ENCODE data around the gene GAS6.

DNA sequence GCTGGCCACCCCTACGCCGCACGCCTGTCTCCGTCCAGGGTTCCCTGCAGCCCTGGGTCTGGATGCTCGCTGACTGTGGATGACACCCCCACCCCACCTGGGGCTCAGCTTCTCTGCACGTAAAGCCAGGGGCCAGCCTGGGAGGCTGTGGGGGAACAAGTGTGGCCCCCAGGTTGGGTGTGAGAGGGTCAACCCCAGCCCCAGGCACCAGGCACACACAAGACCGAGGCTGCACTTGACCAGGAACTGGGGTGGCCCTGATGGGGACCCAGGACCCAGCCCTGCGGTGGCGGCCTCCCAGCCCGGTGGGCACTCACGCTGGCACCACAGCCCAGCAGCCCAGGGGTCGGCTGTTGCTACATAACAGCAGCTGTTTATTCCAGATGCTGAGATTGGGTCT lies 41.6 kb downstream of the GAS6 start:
- no peak for TF ChIP-seq POLR2A (IDR thresholded peaks at IDR 0.05)
- TF ChIP-seq, protein P1, sequence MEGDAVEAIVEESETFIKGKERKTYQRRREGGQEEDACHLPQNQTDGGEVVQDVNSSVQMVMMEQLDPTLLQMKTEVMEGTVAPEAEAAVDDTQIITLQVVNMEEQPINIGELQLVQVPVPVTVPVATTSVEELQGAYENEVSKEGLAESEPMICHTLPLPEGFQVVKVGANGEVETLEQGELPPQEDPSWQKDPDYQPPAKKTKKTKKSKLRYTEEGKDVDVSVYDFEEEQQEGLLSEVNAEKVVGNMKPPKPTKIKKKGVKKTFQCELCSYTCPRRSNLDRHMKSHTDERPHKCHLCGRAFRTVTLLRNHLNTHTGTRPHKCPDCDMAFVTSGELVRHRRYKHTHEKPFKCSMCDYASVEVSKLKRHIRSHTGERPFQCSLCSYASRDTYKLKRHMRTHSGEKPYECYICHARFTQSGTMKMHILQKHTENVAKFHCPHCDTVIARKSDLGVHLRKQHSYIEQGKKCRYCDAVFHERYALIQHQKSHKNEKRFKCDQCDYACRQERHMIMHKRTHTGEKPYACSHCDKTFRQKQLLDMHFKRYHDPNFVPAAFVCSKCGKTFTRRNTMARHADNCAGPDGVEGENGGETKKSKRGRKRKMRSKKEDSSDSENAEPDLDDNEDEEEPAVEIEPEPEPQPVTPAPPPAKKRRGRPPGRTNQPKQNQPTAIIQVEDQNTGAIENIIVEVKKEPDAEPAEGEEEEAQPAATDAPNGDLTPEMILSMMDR (IDR thresholded peaks at IDR 0.05): no peak

Measured in uterus (tissue), 2 donors.